HUDEP-2 (cell line): ENCODE measurements around the gene COL23A1.
"Not testable (repeated sequence)": the region's sequence is repeated elsewhere in the genome, so short reads cannot be mapped to it uniquely, and the experiment has no call there.

Source experiments
- DNase-seq, 76 experiments: peaks; one replicate each; lab custom pipeline; 2025; ENCODE audit not compliant: unreplicated experiment in 76 of 76; lab: John Stamatoyannopoulos, UW

The COL23A1 gene

GRCh38 chr5:178369469-178369868, 220.7 kb downstream of the COL23A1 start:
- DNase-seq = not testable (repeated sequence)

GRCh38 chr5:178368716-178369300, 221.4 kb downstream of the COL23A1 start:
- DNase-seq = no peak

DNA sequence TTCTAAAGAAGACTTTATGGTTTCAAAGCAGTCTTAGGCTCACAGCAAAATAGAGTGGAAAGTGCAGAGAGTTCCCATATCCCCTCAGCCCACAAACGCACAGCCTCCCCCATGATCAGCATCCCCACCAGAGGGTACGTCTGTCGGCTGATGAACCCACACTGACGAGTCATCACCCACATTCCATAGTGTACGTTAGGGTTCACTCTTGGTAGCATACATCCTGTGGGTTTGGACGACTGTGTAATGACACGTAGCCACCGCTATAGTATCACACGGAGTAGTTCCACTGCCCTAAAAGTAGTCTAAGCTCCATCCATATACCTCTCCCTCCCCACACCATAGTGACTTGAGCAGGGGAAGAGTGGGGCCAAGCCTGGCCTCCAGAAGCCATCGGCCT, 221.9 kb downstream of the COL23A1 start:
- DNase-seq = no peak

DNA sequence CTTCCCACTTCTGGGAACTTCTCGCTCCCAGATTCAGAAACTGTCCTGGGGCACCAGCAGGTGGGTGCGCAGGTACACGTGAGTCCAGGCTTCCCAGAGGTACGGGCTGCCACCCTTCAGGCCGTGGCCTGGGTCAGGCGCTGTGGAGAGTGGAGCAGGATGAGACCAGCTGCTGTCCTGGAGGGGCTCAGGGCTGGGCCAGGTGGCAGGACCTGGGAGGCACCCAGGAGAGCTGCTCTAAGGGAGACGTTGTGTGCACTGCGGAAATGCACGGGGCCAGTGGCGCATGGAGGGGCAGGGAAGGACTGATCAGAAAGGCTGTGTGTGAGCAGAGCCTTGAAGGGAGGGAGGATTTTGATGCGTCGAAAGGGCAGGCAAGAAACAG, 222.5 kb downstream of the COL23A1 start:
- no peak for DNase-seq

- no peak for DNase-seq
These were observed 223.0 kb downstream of the COL23A1 start for GRCh38 chr5:178366998-178367735.

- DNase-seq = no peak
These were observed 224.4 kb downstream of the COL23A1 start for GRCh38 chr5:178365501-178366440.

DNA sequence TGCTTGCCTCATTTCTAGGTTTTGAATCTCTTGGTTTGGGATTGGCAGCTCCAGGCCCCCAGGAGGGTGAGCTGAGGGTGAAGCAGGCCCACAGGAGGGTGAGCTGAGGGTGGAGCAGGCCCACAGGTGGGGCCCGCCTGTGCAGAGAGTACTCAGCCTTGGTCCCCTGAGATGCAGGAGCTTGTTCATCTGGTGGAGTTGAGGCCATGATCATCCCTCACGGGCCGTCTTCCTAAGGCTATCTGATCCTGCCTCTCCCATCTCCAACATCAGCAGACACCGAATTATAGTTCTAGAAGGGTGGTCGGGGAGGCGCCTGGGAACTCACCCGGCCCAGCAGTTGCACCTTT, 225.9 kb downstream of the COL23A1 start:
- no peak for DNase-seq

- no peak for DNase-seq
These were observed 226.5 kb downstream of the COL23A1 start for GRCh38 chr5:178363501-178364325.

DNA sequence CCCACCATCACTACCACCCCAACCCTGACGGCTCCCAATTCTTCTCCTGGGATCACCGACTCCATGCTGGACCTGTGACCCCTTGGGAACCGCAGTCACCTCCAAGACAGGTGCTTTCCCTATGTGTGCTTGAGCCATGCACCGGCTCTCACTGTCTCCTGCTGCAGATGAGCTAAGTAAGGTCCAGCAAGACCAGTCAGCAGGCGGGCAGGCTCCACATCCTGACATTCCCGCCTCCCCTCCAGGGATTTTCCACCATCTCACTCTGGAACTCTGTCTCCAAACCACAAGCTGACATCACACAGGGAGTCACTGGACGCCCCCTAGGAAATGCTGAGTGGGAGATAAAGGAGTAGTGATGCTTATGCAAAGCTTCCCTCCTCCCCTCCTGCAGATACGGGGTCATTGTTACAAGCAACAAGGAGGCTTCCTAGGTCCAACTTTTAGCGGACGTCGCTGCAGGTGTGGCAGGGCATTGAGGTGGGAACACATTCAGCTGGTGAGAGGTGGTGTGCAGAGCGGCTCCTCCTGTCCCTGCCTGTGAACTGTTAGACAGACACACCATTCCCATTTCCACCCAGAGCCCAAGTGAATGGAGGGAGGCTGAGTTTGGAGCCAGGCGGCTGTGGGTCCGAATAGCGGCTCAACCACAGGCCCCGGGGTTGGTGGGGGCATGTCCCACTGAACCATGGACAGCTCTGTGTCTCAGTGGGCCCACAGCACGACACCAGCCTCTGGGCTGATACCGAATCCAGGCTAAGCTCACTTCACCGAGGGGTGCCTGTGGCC, 228.3 kb downstream of the COL23A1 start:
- DNase-seq = no peak

GRCh38 chr5:178360926-178361235, 229.3 kb downstream of the COL23A1 start:
- no peak for DNase-seq

DNA sequence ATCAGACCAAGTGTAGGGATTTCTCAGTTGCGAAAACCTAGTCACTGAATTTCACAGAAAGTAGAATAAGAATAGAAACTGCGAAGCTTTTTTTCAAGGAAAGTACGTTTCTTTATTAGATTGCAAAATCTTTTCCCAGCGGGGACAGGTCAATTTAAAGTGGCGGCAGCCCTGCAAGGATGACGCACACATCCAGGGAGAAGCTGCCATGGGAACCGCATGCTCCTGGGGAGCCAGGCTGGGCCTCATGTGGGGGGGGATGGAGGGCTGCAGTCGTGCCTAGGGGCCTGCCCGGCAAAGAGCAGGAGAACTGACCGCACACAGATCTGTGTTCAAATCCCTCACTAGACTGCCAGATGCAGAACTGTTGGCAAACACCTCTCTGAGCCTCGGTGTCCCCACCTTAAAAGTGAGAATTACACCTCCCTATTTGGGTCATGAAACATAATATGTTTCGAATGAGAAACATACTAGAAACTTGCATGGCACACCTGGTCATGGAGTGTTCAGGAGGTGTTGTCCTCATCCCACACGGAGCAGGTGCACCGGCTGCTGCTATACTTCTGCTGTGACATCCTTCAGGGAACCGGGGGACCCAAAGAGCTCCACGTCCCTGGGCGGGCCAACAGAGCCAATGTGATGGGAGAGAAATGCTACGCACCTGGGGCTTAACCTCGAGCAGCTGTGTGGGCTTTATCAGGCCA, 229.8 kb downstream of the COL23A1 start:
- DNase-seq = no peak

GRCh38 chr5:178359738-178360137, 230.5 kb downstream of the COL23A1 start:
- no peak for DNase-seq

GRCh38 chr5:178357678-178358077, 232.5 kb downstream of the COL23A1 start:
- no peak for DNase-seq

- no peak for DNase-seq
These were observed 233.1 kb downstream of the COL23A1 start for GRCh38 chr5:178357121-178357521.

DNA sequence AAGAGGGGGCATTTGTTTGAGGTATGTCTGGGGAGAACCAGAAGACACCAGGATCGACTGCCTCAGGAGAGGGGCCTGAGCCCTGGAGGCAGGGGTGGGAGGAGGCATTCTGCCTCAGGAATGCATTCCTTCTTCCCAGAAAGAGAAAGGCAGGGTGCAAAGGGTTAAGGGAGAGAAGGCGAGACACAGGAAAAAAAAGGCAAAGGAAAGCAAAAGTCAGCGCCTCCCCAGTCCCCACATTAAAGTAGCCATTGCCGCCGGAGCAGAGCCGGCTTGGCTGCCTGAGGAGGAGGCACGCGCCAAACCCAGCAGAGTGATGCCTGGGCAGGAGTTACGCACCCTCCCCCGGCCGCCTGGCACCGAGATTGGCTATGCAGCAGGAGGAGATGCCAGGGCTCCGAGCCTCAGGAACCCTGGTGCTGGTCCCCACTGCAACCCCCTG, 233.7 kb downstream of the COL23A1 start:
- no peak for DNase-seq

DNA sequence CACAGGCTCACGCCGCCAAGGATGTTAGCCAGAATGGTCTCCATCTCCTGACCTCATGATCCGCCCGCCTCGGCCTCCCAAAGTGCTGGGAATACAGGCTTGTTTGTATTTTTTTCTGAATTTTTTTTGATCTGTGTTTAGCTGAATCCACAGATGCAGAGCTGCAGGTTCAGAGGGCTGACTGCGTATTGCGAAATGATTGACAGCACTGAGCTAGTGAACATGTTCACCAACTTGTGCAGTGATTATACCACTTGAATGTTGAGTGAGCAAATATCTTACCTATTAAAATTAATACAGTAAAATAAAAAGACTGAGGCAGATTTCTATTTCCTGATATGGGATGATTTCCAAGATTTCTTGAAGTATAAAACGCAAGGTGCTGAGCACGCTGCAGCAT, 234.5 kb downstream of the COL23A1 start:
- DNase-seq = no peak

- no peak for DNase-seq
These were observed 236.7 kb downstream of the COL23A1 start for GRCh38 chr5:178353461-178353860.

DNA sequence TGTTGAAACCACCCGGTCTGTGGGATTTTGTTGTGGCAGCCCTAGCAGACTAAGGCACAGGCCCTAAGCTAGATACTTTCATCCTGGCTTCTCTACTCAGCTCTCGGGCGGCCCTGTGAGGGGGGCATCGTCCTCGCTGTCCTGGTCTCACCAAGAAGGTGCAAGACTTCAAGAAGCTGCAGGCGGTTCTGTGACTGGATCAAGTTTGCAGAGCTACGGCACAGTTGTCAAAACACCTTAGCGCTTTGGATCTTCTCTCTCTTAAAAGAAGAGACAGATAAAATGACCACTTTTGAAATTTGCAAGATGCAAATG, 238.2 kb downstream of the COL23A1 start:
- DNase-seq = no peak

- no peak for DNase-seq
These were observed 238.8 kb downstream of the COL23A1 start for GRCh38 chr5:178351221-178352034.
